Measurements from ENCODE around the gene TECPR1.

TECPR1 gene

GRCh38 chr7:98193474-98194180 is 58.4 kb downstream of the TECPR1 start:
- TF ChIP-seq TAF1 (IDR thresholded peaks at IDR 0.05; ENCODE audit: borderline replicate concordance, insufficient read depth, low read length): no peak
- no peak for TF ChIP-seq REST (IDR thresholded peaks at IDR 0.05; ENCODE audit: insufficient read depth in 1 of 2, low read depth in 2 of 2, low read length in 2 of 2)
- TF ChIP-seq POLR2AphosphoS5 (IDR thresholded peaks at IDR 0.05; ENCODE audit: low read depth, low read length): no peak
- no peak for TF ChIP-seq FOXP2 (optimal IDR thresholded peaks at IDR 0.05; ENCODE audit: borderline replicate concordance, extremely low read depth, extremely low read length, insufficient read depth)
- TF ChIP-seq SIN3A (IDR thresholded peaks at IDR 0.05; ENCODE audit: borderline replicate concordance, insufficient read depth, low read length): no peak

- TF ChIP-seq TAF1 (IDR thresholded peaks at IDR 0.05; ENCODE audit: borderline replicate concordance, insufficient read depth, low read length): no peak
- no peak for TF ChIP-seq SIN3A (IDR thresholded peaks at IDR 0.05; ENCODE audit: borderline replicate concordance, insufficient read depth, low read length)
- no peak for TF ChIP-seq FOXP2 (optimal IDR thresholded peaks at IDR 0.05; ENCODE audit: borderline replicate concordance, extremely low read depth, extremely low read length, insufficient read depth)
- no peak for TF ChIP-seq POLR2AphosphoS5 (IDR thresholded peaks at IDR 0.05; ENCODE audit: low read depth, low read length)
- TF ChIP-seq REST (IDR thresholded peaks at IDR 0.05; ENCODE audit: insufficient read depth in 1 of 2, low read depth in 2 of 2, low read length in 2 of 2): no peak
Observed at GRCh38 chr7:98192781-98193457, 59.1 kb downstream of the TECPR1 start.

- TF ChIP-seq FOXP2 (optimal IDR thresholded peaks at IDR 0.05; ENCODE audit: borderline replicate concordance, extremely low read depth, extremely low read length, insufficient read depth): no peak
- TF ChIP-seq TAF1 (IDR thresholded peaks at IDR 0.05; ENCODE audit: borderline replicate concordance, insufficient read depth, low read length): no peak
- no peak for TF ChIP-seq POLR2AphosphoS5 (IDR thresholded peaks at IDR 0.05; ENCODE audit: low read depth, low read length)
- TF ChIP-seq REST (IDR thresholded peaks at IDR 0.05; ENCODE audit: insufficient read depth in 1 of 2, low read depth in 2 of 2, low read length in 2 of 2): no peak
- no peak for TF ChIP-seq SIN3A (IDR thresholded peaks at IDR 0.05; ENCODE audit: borderline replicate concordance, insufficient read depth, low read length)
Observed at GRCh38 chr7:98191668-98192431, 60.2 kb downstream of the TECPR1 start.

- no peak for TF ChIP-seq TAF1 (IDR thresholded peaks at IDR 0.05; ENCODE audit: borderline replicate concordance, insufficient read depth, low read length)
- TF ChIP-seq REST (IDR thresholded peaks at IDR 0.05; ENCODE audit: insufficient read depth in 1 of 2, low read depth in 2 of 2, low read length in 2 of 2): no peak
- no peak for TF ChIP-seq POLR2AphosphoS5 (IDR thresholded peaks at IDR 0.05; ENCODE audit: low read depth, low read length)
- no peak for TF ChIP-seq SIN3A (IDR thresholded peaks at IDR 0.05; ENCODE audit: borderline replicate concordance, insufficient read depth, low read length)
- TF ChIP-seq FOXP2 (optimal IDR thresholded peaks at IDR 0.05; ENCODE audit: borderline replicate concordance, extremely low read depth, extremely low read length, insufficient read depth): no peak
Observed at GRCh38 chr7:98189559-98189958, 62.5 kb downstream of the TECPR1 start.

Measured in PFSK-1 (cell line).